Calu3 (cell line): ENCODE data around the gene OGFOD3. TPM values are rescaled to one million over a fixed set of nuclear protein-coding genes. Genes with fewer than 3 reads are reported as not detected.
"Not testable (repeated sequence)": the region's sequence is repeated elsewhere in the genome, so short reads cannot be mapped to it uniquely, and the experiment has no call there.

Experiments used
- BruUV-seq: library from RNA; stranded (reverse); fragments of 400-500 nt; replicated peaks from 2 replicates; lab custom pipeline; 2021; lab: Mats Ljungman, UMichigan
- CTCF ChIA-PET: fragments of 300-600 bp; sonication (Branson Sonifier 250); formaldehyde crosslinking; loops from one replicate; lab custom pipeline; 2022; ENCODE audit warnings: antibody characterized with exemption; lab: Charles Lee
- DNase-seq: peaks from one replicate; pipeline ENCODE4 v3.0.0; 2022
- H3K27ac Mint-ChIP-seq: one replicate; pipeline ENCODE4 v1.8.0; 2022; ENCODE audit warnings: mixed read lengths; ENCODE audit not compliant: unreplicated experiment
- H3K27me3 Mint-ChIP-seq: one replicate; pipeline ENCODE4 v1.8.0; 2022; ENCODE audit warnings: mixed read lengths; ENCODE audit not compliant: unreplicated experiment
- H3K36me3 Mint-ChIP-seq: one replicate; pipeline ENCODE4 v1.8.0; 2022; ENCODE audit warnings: mild to moderate bottlenecking, moderate library complexity, mixed read lengths; ENCODE audit not compliant: insufficient read depth, unreplicated experiment
- H3K4me1 Mint-ChIP-seq: one replicate; pipeline ENCODE4 v1.8.0; 2022; ENCODE audit warnings: mild to moderate bottlenecking, low read depth, mixed read lengths; ENCODE audit not compliant: unreplicated experiment
- H3K4me3 Mint-ChIP-seq: one replicate; pipeline ENCODE4 v1.8.0; 2022; ENCODE audit warnings: mild to moderate bottlenecking, low read depth, moderate library complexity, mixed read lengths; ENCODE audit not compliant: unreplicated experiment
- H3K9me3 Mint-ChIP-seq: one replicate; pipeline ENCODE4 v1.8.0; 2022; ENCODE audit warnings: low read depth, mixed read lengths; ENCODE audit not compliant: unreplicated experiment
- CTCF ChIP-seq: fragments of 200-600 bp; IDR thresholded peaks from one replicate; pipeline ENCODE4 v1.8.0; 2022; ENCODE audit warnings: antibody characterized with exemption; ENCODE audit not compliant: unreplicated experiment
- intact Hi-C: fragments of 100-400 bp; cut with micrococcal nuclease; formaldehyde crosslinking; loops from one replicate; pipeline ENCODE4 v1.10.0; 2022; ENCODE audit not compliant: unreplicated experiment
- total RNA-seq: library from RNA; stranded (reverse); gene quantifications from 2 replicates; pipeline ENCODE4 v1.2.3, GENCODE V29; 2022

The OGFOD3 gene
- total RNA-seq, 1 experiment from 2014 or later = 29.0 TPM

DNA sequence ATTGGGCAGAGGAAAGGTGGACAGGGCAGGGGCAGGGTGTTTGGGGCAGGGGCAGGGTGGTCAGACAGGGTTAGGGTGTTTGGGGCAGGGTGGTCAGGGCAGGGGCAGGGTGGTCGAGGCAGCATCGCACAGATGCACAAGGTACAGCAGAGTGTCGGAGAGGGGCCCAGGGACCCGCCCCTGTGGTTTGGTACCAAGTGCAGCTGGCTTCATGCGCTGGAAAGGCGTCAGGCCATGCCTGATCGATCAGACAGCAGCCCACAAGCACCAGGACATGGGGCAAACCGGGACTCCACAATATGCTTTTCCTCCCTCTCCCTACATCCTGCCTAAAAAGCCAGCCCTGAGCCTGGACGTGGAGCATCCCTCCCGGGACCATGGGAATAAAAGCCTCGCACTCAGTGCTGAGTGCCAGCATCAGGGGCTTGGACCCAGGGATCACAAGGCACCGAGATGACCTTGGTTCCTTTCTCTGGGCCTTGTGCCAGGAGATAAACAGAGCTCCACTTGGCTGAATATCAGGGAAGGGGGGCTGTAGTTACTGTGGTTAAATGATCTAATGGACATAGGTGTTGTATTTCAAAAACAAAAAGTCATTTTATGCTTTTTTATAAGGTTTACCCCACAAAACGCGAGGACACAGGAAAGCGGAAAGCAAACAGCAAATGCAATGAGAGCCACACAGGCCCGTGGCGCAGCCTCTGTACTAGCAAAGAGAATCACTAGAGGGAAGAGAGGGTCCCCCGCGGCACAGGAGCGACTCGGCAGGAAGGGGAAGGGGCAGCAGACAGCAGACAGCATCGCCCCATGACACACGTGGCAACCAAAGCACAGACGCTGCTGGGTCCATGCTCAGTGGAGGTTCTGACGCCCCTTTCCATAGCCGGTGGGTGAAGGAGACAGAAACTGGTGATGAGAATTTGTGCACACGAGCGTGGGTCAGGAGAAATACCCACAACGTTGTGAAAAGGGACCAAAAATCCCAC is 5.6 kb downstream of the OGFOD3 start:
- no peak for DNase-seq
- peaks cover 5% of the 10 kb centered on the region for H3K36me3 Mint-ChIP-seq
- no peaks in the 10 kb centered on the region for H3K27me3 Mint-ChIP-seq
- no peak for TF ChIP-seq CTCF
- H3K4me1 Mint-ChIP-seq = no peaks in the 10 kb centered on the region
- no TSS peak for BruUV-seq
- H3K27ac Mint-ChIP-seq = no peak overlapping the region
- CTCF ChIA-PET = interaction anchor here (0.7 kb wide), 1 partner anchor 110 kb away, joined by 3 read pairs; no protein-coding TSS in a partner anchor
- intact Hi-C loops = loop anchor here (5.0 kb wide), 1 partner anchor 61 kb away; no protein-coding TSS in a partner anchor
- no peak overlapping the region for H3K4me3 Mint-ChIP-seq
- H3K9me3 Mint-ChIP-seq = no peaks in the 10 kb centered on the region

DNA sequence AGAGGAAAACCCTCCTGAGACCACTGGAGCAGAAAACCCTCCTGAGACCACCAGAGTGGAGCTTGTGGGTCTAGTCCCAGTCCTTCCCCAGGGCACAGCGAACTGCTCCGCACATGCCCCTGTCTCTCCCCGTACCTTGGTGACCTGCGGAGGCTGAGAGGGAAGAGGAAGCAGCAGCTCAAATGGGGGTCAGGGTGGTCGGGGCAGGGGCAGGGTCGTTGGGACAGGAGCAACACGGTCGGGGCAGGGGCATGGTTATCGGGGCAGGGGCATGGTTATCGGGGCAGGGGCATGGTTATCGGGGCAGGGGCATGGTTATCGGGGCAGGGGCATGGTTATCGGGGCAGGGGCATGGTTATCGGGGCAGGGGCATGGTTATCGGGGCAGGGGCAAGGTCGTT is 6.3 kb downstream of the OGFOD3 start:
- DNase-seq, H3K27ac Mint-ChIP-seq, CTCF ChIA-PET, H3K4me3 Mint-ChIP-seq, H3K36me3 Mint-ChIP-seq, H3K9me3 Mint-ChIP-seq, BruUV-seq, H3K4me1 Mint-ChIP-seq, H3K27me3 Mint-ChIP-seq: not testable (repeated sequence)
- intact Hi-C loops = loop anchor here (5.0 kb wide), 1 partner anchor 60 kb away; no protein-coding TSS in a partner anchor

GRCh38 chr17:82411396-82412053 is 6.9 kb downstream of the OGFOD3 start:
- TF ChIP-seq CTCF = no peak
- H3K9me3 Mint-ChIP-seq = no peaks in the 10 kb centered on the region
- DNase-seq = no peak
- no peak overlapping the region for H3K4me3 Mint-ChIP-seq
- intact Hi-C loops = loop anchor here (5.0 kb wide), 1 partner anchor 59 kb away; no protein-coding TSS in a partner anchor
- H3K4me1 Mint-ChIP-seq = no peaks in the 10 kb centered on the region
- no TSS peak for BruUV-seq
- H3K27me3 Mint-ChIP-seq = no peaks in the 10 kb centered on the region
- H3K36me3 Mint-ChIP-seq = no peaks in the 10 kb centered on the region
- H3K27ac Mint-ChIP-seq = no peak overlapping the region
- CTCF ChIA-PET = no interaction called here

- no peaks in the 10 kb centered on the region for H3K9me3 Mint-ChIP-seq
- H3K27ac Mint-ChIP-seq = no peak overlapping the region
- intact Hi-C loops = loop anchor here (5.0 kb wide), 1 partner anchor 58 kb away; no protein-coding TSS in a partner anchor
- H3K4me3 Mint-ChIP-seq = no peak overlapping the region
- DNase-seq = no peak
- H3K4me1 Mint-ChIP-seq = no peaks in the 10 kb centered on the region
- CTCF ChIA-PET = interaction anchor here (0.6 to 0.7 kb wide), 3 partner anchors 56 to 163 kb away, joined by 4 to 11 read pairs (median 4); no protein-coding TSS in a partner anchor
- no TSS peak for BruUV-seq
- H3K36me3 Mint-ChIP-seq = no peaks in the 10 kb centered on the region
- no peaks in the 10 kb centered on the region for H3K27me3 Mint-ChIP-seq
- no peak for TF ChIP-seq CTCF
Observed at GRCh38 chr17:82410014-82410716, 8.2 kb downstream of the OGFOD3 start.
